Progenitor cell of endocrine pancreas (in vitro differentiated cells): ENCODE data around the gene DUSP22. TPM values are rescaled to one million over a fixed set of nuclear protein-coding genes. Genes with fewer than 3 reads are reported as not detected.

Experiments
- DNase-seq: peaks from one replicate; pipeline ENCODE4 v3.0.0; 2021; ENCODE audit warnings: low spot score; ENCODE audit not compliant: unreplicated experiment
- H3K27ac Mint-ChIP-seq: 2 replicates; pipeline ENCODE4 v1.8.0; 2021; ENCODE audit warnings: mild to moderate bottlenecking, moderate library complexity, mixed read lengths
- H3K27me3 Mint-ChIP-seq: 2 replicates; pipeline ENCODE4 v1.8.0; 2021; ENCODE audit warnings: mixed read lengths
- H3K36me3 Mint-ChIP-seq: 2 replicates; pipeline ENCODE4 v1.8.0; 2022; ENCODE audit warnings: mixed read lengths; ENCODE audit not compliant: insufficient read depth
- H3K4me1 Mint-ChIP-seq: 2 replicates; pipeline ENCODE4 v1.8.0; 2021; ENCODE audit warnings: low read depth, mixed read lengths
- H3K4me3 Mint-ChIP-seq: 2 replicates; pipeline ENCODE4 v1.8.0; 2021; ENCODE audit warnings: low read depth, mild to moderate bottlenecking, moderate library complexity, mixed read lengths
- H3K9me3 Mint-ChIP-seq: 2 replicates; pipeline ENCODE4 v1.8.0; 2021; ENCODE audit warnings: low read depth, mixed read lengths
- CTCF ChIP-seq: fragments of 200-600 bp; sonication (generic); IDR thresholded peaks from one replicate; pipeline ENCODE4 v1.5.0; 2021; ENCODE audit warnings: antibody characterized with exemption, mild to moderate bottlenecking; ENCODE audit not compliant: unreplicated experiment
- total RNA-seq: library from RNA; stranded (reverse); gene quantifications from 2 replicates; pipeline ENCODE4 v1.2.1, GENCODE V29; 2021

The DUSP22 gene
- total RNA-seq, 1 donor from 2014 or later, result 40.4 TPM

DNA sequence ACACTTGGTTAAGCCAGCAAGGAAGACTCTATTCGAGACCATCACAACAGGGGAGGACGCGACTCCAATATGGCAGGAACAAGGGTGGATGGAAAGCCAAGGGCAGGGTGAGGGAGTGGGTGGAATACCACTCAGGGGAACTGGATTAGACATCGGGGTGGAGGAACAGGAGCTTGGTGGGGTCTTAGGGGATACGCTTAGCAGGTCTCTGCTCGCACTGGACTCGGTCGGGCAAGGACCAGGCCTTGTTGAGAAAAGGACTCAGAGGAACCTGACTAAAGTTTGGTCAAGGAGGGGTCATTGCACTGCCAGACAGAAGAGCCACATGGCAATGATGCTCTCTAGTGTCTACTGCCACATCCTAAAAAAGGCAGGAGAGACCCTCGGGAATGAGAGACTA lies 10.5 kb downstream of the DUSP22 start:
- Mint-ChIP-seq H3K27ac (no peak overlapping the region), H3K4me1 (no peaks in the 10 kb centered on the region), H3K36me3 (peaks cover 3% of the 10 kb centered on the region), H3K27me3 (no peaks in the 10 kb centered on the region), H3K9me3 (peaks cover 5% of the 10 kb centered on the region), H3K4me3 (no peak overlapping the region)
- no peak for TF ChIP-seq CTCF
- DNase-seq, result no peak

DNA sequence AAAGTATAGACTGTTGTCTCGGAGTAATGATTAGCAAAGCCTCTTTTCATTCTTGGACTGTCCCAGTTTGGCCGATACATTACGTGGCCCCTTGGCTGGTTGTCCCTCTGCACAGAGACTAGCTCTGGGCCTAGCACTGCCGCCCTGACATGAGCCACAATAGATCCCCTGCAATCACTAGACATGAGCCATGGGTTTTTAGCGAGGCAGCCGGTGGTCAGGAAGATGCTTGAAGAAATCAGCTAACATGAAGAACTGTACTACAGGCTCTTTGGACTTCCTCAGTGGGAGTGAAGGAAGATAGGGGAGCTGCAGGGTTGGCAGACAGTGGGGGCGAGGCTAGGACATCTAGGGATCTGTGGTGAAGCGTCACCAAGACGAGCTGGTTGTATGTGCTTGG lies 11.0 kb downstream of the DUSP22 start:
- Mint-ChIP-seq H3K27me3 (no peaks in the 10 kb centered on the region), H3K36me3 (peaks cover 3% of the 10 kb centered on the region), H3K9me3 (peaks cover 8% of the 10 kb centered on the region), H3K4me1 (no peaks in the 10 kb centered on the region), H3K27ac (no peak overlapping the region), H3K4me3 (no peak overlapping the region)
- TF ChIP-seq CTCF, result no peak
- DNase-seq, result no peak

GRCh38 chr6:303948-304558 lies 11.8 kb downstream of the DUSP22 start:
- DNase-seq, result no peak
- Mint-ChIP-seq H3K27me3 (no peaks in the 10 kb centered on the region), H3K27ac (no peak overlapping the region), H3K4me3 (no peak overlapping the region), H3K36me3 (peaks cover 3% of the 10 kb centered on the region), H3K9me3 (peaks cover 12% of the 10 kb centered on the region), H3K4me1 (no peaks in the 10 kb centered on the region)
- TF ChIP-seq CTCF, result peak; percentile 24

GRCh38 chr6:304833-305370 lies 12.6 kb downstream of the DUSP22 start:
- Mint-ChIP-seq H3K36me3 (peaks cover 3% of the 10 kb centered on the region), H3K9me3 (peaks cover 12% of the 10 kb centered on the region), H3K4me3 (no peak overlapping the region)

More at GRCh38 chr6:304833-305370, 12.6 kb downstream of the DUSP22 start:
- Mint-ChIP-seq H3K27ac (no peak overlapping the region), H3K4me1 (no peaks in the 10 kb centered on the region), H3K27me3 (no peaks in the 10 kb centered on the region)
- no peak for DNase-seq
- TF ChIP-seq CTCF, result no peak
